ENCODE measurements around the gene KLF2.

KLF2 gene

GRCh38 chr19:16288544-16288943 is 36.1 kb upstream of the KLF2 start:
- no peak overlapping the region for H3K4me2 ChIP-seq (ENCODE audit: insufficient read depth, low read length)
- H3K27ac ChIP-seq (ENCODE audit: low read length): no peak overlapping the region
- H3K9me3 ChIP-seq (ENCODE audit: insufficient read depth, low read length, severe bottlenecking): no peaks in the 10 kb centered on the region
- no peak overlapping the region for H3K4me3 ChIP-seq (ENCODE audit: low read depth in 1 of 2, low read length in 2 of 2)
- H3K79me2 ChIP-seq (ENCODE audit: insufficient read depth, low read length): no peaks in the 10 kb centered on the region
- no peaks in the 10 kb centered on the region for H3K4me1 ChIP-seq (ENCODE audit: insufficient read depth, low read length)
- H3K36me3 ChIP-seq (ENCODE audit: insufficient read depth, low read length): no peaks in the 10 kb centered on the region
- TF ChIP-seq EZH2 (IDR thresholded peaks at IDR 0.05; ENCODE audit: borderline replicate concordance, low read depth, low read length, severe bottlenecking): no peak
- no peak for TF ChIP-seq CTCF (IDR thresholded peaks at IDR 0.05; ENCODE audit: borderline replicate concordance, extremely low read depth, low read length, poor library complexity, severe bottlenecking)
- no peak overlapping the region for H3K9ac ChIP-seq (ENCODE audit: low read depth, low read length)
- ATAC-seq (ENCODE audit: insufficient read depth, low read depth): no peak
- no peak overlapping the region for H2AFZ ChIP-seq (ENCODE audit: low read depth, low read length)
- H4K20me1 ChIP-seq (ENCODE audit: insufficient read depth, low read length): no peaks in the 10 kb centered on the region
- DNase-seq: peak; percentile 12
- H3K27me3 ChIP-seq (ENCODE audit: insufficient read depth, low read length, poor library complexity): peaks cover 8% of the 10 kb centered on the region

GRCh38 chr19:16289594-16289993 is 35.0 kb upstream of the KLF2 start:
- Histone ChIP-seq H3K36me3 (ENCODE audit: insufficient read depth, low read length) (no peaks in the 10 kb centered on the region), H3K27ac (ENCODE audit: low read length) (no peak overlapping the region), H4K20me1 (ENCODE audit: insufficient read depth, low read length) (no peaks in the 10 kb centered on the region), H3K4me2 (ENCODE audit: insufficient read depth, low read length) (no peak overlapping the region), H3K27me3 (ENCODE audit: insufficient read depth, low read length, poor library complexity) (peaks cover 5% of the 10 kb centered on the region), H3K79me2 (ENCODE audit: insufficient read depth, low read length) (no peaks in the 10 kb centered on the region), H3K9ac (ENCODE audit: low read depth, low read length) (no peak overlapping the region), H3K9me3 (ENCODE audit: insufficient read depth, low read length, severe bottlenecking) (no peaks in the 10 kb centered on the region), H3K4me1 (ENCODE audit: insufficient read depth, low read length) (no peaks in the 10 kb centered on the region), H2AFZ (ENCODE audit: low read depth, low read length) (no peak overlapping the region), H3K4me3 (ENCODE audit: low read depth in 1 of 2, low read length in 2 of 2) (no peak overlapping the region)
- DNase-seq: no peak
- no peak for ATAC-seq (ENCODE audit: insufficient read depth, low read depth)
- TF ChIP-seq CTCF (IDR thresholded peaks at IDR 0.05; ENCODE audit: borderline replicate concordance, extremely low read depth, low read length, poor library complexity, severe bottlenecking) (no peak), EZH2 (IDR thresholded peaks at IDR 0.05; ENCODE audit: borderline replicate concordance, low read depth, low read length, severe bottlenecking) (no peak)

DNA sequence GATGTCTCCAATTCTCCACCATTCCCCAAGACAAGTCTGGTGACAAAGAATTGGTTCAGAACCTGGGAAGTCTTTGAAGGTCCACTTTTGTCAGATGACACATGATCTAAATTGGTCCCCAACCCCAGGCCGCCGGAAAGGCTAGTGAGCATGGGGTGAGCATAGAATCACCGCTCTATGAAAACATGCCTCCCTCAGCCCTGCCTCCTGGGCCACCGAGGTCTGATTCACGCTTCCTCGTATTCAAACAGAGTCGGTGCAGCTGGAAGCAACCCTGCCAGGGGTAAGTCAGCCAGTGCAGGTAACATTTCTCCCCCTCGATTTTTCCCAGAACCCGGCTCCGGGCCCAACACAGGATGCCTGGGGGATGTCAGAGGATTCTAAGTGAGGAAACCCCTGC is 33.9 kb upstream of the KLF2 start:
- Histone ChIP-seq H2AFZ (ENCODE audit: low read depth, low read length) (no peak overlapping the region), H3K4me1 (ENCODE audit: insufficient read depth, low read length) (no peaks in the 10 kb centered on the region), H3K9me3 (ENCODE audit: insufficient read depth, low read length, severe bottlenecking) (no peaks in the 10 kb centered on the region), H3K36me3 (ENCODE audit: insufficient read depth, low read length) (no peaks in the 10 kb centered on the region), H3K27me3 (ENCODE audit: insufficient read depth, low read length, poor library complexity) (peaks cover 4% of the 10 kb centered on the region), H3K4me3 (ENCODE audit: low read depth in 1 of 2, low read length in 2 of 2) (no peak overlapping the region), H3K4me2 (ENCODE audit: insufficient read depth, low read length) (no peak overlapping the region), H3K9ac (ENCODE audit: low read depth, low read length) (no peak overlapping the region), H4K20me1 (ENCODE audit: insufficient read depth, low read length) (no peaks in the 10 kb centered on the region), H3K27ac (ENCODE audit: low read length) (no peak overlapping the region), H3K79me2 (ENCODE audit: insufficient read depth, low read length) (no peaks in the 10 kb centered on the region)
- TF ChIP-seq CTCF (IDR thresholded peaks at IDR 0.05; ENCODE audit: borderline replicate concordance, extremely low read depth, low read length, poor library complexity, severe bottlenecking) (no peak), EZH2 (IDR thresholded peaks at IDR 0.05; ENCODE audit: borderline replicate concordance, low read depth, low read length, severe bottlenecking) (no peak)
- DNase-seq: no peak
- no peak for ATAC-seq (ENCODE audit: insufficient read depth, low read depth)
